HG03457 (cell line): Measurements from ENCODE around the gene BANP.
"Not testable (repeated sequence)": the region's sequence is repeated elsewhere in the genome, so short reads cannot be mapped to it uniquely, and the experiment has no call there.

Experiments used
- ATAC-seq: cut with Tn5 transposase; IDR thresholded peaks from one replicate; pipeline ENCODE4 v1.9.1; 2021; ENCODE audit warnings: moderate number of reproducible peaks; ENCODE audit not compliant: unreplicated experiment

Gene BANP

GRCh38 chr16:87926246-87927194 lies 24.7 kb upstream of the BANP start:
- no peak for ATAC-seq

- no peak for ATAC-seq
Observed at GRCh38 chr16:87927195-87927562, 24.1 kb upstream of the BANP start.

GRCh38 chr16:87929986-87930385 lies 21.2 kb upstream of the BANP start:
- no peak for ATAC-seq

GRCh38 chr16:87930456-87930855 lies 20.8 kb upstream of the BANP start:
- no peak for ATAC-seq

- no peak for ATAC-seq
Observed at GRCh38 chr16:87931504-87931903, 19.7 kb upstream of the BANP start.

GRCh38 chr16:87932475-87933139 lies 18.6 kb upstream of the BANP start:
- not testable (repeated sequence) for ATAC-seq

- ATAC-seq, result no peak
Observed at GRCh38 chr16:87933140-87933495, 18.1 kb upstream of the BANP start.

GRCh38 chr16:87934752-87935425 lies 16.3 kb upstream of the BANP start:
- ATAC-seq, result not testable (repeated sequence)

- ATAC-seq, result not testable (repeated sequence)
Observed at GRCh38 chr16:87936016-87936374, 15.2 kb upstream of the BANP start.

GRCh38 chr16:87936375-87937230 lies 14.6 kb upstream of the BANP start, which contains the start of gene CA5A:
CA5A (minus strand) TSS chr16:87936529; CDS start chr16:87936450, 79 bp downstream.
- ATAC-seq, result no peak

- ATAC-seq, result not testable (repeated sequence)
Observed at GRCh38 chr16:87937231-87937542, 14.0 kb upstream of the BANP start.

GRCh38 chr16:87938412-87938949 lies 12.8 kb upstream of the BANP start:
- no peak for ATAC-seq

GRCh38 chr16:87939562-87940423 lies 11.4 kb upstream of the BANP start:
- ATAC-seq, result no peak

GRCh38 chr16:87942680-87943079 lies 8.6 kb upstream of the BANP start:
- ATAC-seq, result no peak

GRCh38 chr16:87945351-87946042 lies 5.7 kb upstream of the BANP start:
- no peak for ATAC-seq

- no peak for ATAC-seq
Observed at GRCh38 chr16:87946596-87947347, 4.5 kb upstream of the BANP start.

GRCh38 chr16:87947356-87948118 lies 3.7 kb upstream of the BANP start:
- no peak for ATAC-seq

- no peak for ATAC-seq
Observed at GRCh38 chr16:87948119-87948545, 3.1 kb upstream of the BANP start.
